G401 (cell line): ENCODE measurements around the gene C6orf118. TPM values are rescaled to one million over a fixed set of nuclear protein-coding genes. Genes with fewer than 3 reads are reported as not detected.

Experiments used
- DNase-seq: peaks from one replicate; pipeline ENCODE4 v3.0.0-alpha.2; 2015; ENCODE audit warnings: low spot score
- in situ Hi-C: cut with HindIII; loops from 2 replicates; pipeline ENCODE4 v1.10.0; 2016; ENCODE audit warnings: low sequenced_read_pairs, mixed read lengths
- total RNA-seq: library from RNA; depleted of rRNA; stranded (reverse); fragments of >200 nt; shearing (Covaris generic); gene quantifications from 2 replicates; pipeline ENCODE4 v1.2.3, GENCODE V29; 2014; rRNA removed

Gene C6orf118
- total RNA-seq: not detected in 2 replicates

DNA sequence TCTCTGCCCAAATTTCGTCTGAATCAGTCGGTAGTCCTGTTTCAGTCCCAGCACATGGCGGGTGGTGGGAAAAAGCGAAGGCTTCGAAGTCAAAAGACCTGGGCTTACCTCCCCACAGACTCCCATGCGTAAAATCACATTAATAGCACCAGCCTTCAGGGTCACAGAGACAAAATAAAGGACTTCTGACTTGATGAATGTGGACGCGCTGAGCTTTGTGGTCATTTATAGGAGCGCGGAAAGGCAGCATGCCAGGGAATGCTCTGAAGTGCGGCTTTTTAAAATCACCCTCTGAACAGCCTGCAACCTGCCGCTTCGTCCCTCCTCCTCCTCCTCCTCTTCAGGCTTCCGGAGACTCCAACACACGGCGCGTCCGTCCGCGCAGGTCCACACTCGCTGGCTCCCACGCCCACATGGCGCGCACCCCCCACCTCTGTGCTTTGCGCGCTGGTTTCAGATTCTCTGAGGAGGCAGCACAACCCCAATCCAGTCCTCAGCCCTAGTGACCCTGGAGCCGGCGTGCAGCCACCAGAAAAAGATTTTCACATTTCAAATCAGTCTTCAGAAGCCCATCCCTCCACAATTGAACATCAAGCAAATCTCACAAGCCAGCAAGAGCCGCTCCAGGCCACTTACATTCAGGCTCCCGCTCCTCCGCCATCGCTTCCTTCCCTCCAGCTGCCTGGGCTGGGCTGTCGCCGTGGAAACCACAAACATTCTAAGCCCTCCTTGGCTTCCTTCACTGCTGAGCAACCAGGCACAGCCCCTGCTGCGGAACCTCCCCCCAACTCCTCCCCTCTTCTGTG, at the start of gene C6orf118:
Gene C6orf118, minus strand, starts transcription at position 680 of the 806 bp plus-strand sequence. Its CDS starts 19 bp downstream, at position 661.
- DNase-seq: peak; percentile 40
- in situ Hi-C loops: no loop called here

DNA sequence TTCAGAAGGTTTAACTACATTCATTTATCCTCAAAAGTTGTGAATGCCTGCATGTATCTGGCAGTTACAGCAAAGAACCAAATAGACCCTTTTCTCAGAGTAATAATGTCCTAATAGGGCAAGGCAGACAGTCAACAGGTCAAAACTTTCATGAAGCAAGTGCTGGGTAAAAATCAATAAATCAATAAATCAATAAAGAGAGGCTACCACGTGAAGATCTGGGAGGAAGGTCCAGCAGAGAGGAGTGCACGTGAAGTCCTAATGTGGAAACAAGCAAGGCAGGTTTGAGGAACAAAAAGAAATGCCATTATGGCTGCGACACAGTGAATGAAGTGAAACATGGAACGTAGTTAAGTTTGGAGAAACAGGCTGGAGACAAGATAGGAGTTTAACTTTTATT, 36.3 kb upstream of the C6orf118 start:
- in situ Hi-C loops: no loop called here
- no peak for DNase-seq

- in situ Hi-C loops: no loop called here
- no peak for DNase-seq
These were observed 31.1 kb upstream of the C6orf118 start for GRCh38 chr6:165340532-165340931.

DNA sequence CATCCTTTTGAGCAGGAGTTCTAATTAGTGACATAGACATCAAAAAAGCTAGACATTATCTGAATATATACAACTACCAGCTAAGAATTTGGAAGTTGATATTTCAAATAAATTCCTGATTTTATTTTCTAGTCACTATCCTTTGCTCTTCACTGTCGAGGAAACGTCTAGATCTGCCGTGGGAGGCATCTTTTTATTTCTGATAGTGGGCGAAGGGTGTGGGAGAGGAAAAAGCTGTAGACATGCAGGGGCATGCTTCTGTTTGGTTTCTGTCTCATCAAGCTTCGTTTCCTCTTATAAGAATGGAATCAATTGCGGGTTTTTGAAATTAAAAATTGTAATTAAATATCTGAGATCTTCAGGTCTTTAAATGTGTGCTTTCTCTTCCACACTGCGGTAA, 16.2 kb upstream of the C6orf118 start:
- in situ Hi-C loops: no loop called here
- DNase-seq: no peak

GRCh38 chr6:165321555-165322145, 12.2 kb upstream of the C6orf118 start:
- in situ Hi-C loops: no loop called here
- no peak for DNase-seq

GRCh38 chr6:165321150-165321549, 11.7 kb upstream of the C6orf118 start:
- DNase-seq: no peak
- in situ Hi-C loops: no loop called here

DNA sequence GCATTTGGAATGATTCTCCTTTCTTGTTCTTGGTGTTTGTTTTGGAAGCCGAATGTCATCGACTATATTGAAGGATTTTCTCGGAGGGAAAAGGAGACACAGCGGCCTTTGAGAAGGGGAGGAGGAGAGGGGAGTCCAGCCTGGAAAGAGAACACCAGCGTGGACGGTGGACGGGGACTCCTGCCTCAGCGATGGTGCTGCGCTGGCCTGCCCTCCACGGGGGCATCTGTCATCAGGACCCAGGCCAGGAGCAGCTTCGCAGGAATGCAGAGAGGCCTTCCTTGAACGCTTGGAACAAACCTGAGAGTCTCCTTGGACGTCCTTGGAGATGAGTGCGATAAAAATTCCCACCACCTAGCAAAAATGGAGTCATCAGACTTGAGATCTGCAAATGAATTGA, 8.3 kb upstream of the C6orf118 start:
- in situ Hi-C loops: no loop called here
- no peak for DNase-seq

- in situ Hi-C loops: no loop called here
- no peak for DNase-seq
These were observed 2.5 kb downstream of the C6orf118 start for GRCh38 chr6:165306955-165307354.

DNA sequence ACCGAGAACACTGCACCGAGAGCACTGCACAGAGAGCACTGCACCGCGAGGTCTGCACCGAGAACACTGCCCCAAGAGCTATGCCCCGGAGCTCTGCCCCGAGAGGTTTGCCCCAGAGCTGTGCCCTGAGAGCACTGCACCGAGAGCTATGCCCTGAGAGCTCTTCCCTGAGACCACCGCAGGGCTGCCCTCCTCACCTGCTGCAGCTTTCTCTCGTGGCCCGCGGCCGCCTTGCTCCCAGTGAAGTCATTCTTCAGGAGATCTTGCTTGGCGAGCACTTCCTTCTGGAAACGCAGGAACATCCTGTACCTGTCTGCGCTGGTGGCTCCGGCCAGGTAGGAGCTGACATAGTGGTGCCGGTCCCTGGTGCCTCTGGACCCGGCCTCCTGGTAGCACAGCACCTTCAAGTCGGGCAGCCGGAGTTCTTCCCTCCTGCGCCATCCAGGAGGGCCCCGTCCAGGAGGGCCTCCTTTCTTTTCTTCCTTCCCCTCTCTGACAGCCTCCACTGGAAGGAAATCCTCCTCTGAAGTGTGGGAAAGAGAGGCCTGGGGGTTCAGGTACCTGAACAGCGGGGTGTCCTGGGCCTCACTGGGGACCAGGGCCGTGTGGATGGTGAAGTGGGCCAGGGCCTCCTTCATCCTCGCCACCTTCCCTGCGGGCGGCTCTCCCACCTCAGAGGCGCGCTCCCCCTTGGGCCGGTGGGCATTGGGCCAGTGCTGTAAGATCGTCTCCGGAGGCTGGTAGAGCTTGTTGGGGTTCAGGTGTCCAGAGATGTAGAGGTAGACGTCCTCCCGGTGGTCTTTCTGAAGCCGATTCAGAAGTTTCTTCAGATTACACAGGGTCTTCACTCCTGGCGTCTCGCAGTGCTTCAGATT, 7.8 kb downstream of the C6orf118 start:
- in situ Hi-C loops: no loop called here
- no peak for DNase-seq

GRCh38 chr6:165300422-165300936, 8.9 kb downstream of the C6orf118 start:
- in situ Hi-C loops: no loop called here
- DNase-seq: no peak

DNA sequence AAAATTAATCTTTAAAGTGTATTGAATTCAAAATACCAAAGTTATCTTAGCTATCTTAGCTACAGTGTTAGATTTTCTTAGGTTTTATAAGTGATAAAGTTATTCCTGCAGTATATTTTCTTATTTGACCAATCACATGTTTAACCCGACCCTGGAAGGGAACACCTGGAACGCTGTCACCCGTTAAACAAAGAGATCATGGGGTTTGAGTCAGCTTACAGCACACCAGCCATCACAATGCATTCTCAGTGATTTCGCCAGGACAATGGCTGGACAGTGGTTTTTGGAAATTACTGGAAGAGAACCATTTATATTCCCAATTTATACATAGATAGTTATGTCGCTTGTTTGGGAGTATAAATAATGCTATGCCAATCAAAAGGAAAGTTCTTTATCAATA, 10.5 kb downstream of the C6orf118 start:
- in situ Hi-C loops: no loop called here

DNA sequence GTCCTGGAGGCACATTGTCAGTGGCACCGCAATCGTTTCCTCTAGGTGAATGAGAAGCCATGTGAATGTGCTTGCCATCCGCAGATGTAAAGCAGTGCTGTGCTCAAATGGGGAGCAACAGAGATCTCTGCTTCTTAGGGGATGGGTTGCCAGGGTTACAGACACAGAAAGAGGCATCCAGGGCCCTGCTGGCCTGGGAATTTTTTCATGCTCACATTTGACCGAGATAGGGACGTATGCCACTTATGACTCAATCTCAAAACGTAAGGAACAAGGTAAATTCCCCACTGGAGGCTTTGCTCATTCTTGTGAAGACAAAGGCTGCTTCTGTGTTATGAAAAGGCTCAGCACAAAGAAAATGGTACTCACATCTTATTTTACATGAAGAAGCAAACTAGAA, 11.0 kb downstream of the C6orf118 start:
- in situ Hi-C loops: no loop called here
- DNase-seq: no peak

More for the DNA sequence above, 10.5 kb downstream of the C6orf118 start:
- DNase-seq: no peak

DNA sequence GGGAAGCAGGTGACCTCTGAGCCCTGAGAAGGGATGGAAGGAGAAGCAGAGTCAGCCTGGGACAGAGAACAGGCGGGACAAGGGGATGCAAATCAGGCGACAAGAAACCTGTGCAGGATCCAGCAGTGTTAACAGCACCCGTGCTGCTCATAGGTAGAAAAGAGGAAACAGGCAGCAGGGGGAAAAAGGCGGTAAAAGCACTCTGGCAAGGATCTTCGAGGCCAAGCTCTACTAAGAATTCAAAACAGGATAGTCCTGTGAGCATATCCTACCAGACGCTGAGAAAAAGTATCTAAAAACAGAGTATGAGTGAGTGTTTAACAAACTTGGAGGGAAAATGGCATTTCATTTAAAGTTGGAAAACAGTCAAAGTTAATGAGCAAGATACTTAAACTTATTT, 16.7 kb downstream of the C6orf118 start:
- no peak for DNase-seq
- in situ Hi-C loops: no loop called here

- peak; percentile 81 for DNase-seq
- in situ Hi-C loops: no loop called here
These were observed 34.8 kb downstream of the C6orf118 start for GRCh38 chr6:165274611-165275010.

DNA sequence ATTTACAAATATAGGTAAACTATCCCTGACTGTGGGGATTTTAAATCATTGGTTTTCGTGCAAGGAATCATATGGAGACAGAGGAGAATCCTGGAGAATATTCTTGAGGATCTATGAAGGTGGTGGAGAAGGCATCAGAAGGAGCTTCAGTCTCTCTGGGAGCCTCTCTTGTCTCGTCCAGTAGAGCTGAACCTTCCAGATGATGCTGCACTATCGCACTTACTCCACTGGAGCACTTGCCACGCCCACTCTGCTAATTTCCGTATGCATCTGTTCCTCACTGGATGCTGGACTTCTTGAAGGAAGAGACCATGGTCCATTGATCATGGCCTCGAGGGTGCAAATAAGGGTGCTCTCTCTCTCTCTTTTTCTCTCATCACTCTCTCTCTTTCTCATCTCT, 36.8 kb downstream of the C6orf118 start:
- DNase-seq: no peak
- in situ Hi-C loops: no loop called here

DNA sequence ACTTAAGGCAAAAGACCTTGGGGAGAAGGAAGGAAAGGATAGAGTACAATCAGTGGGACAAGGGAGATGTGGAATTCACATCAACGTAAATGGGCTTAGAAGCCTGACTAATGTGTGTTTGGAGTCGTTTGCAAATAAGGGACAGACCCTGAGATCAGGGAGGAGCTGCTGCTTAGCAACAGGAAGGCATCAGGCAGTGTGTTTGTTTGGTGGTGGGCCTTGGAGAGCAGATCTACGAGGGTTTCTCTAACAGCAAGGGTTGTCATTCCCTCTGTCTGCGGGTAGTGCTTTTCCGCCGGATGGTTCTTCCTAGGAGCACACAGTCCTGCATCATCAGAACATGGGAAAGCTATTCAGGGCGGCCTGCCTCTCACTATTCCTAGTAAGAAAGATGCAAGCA, 40.4 kb downstream of the C6orf118 start:
- no peak for DNase-seq
- in situ Hi-C loops: no loop called here

- in situ Hi-C loops: no loop called here
- DNase-seq: no peak
These were observed 42.8 kb downstream of the C6orf118 start for GRCh38 chr6:165266621-165267020.

DNA sequence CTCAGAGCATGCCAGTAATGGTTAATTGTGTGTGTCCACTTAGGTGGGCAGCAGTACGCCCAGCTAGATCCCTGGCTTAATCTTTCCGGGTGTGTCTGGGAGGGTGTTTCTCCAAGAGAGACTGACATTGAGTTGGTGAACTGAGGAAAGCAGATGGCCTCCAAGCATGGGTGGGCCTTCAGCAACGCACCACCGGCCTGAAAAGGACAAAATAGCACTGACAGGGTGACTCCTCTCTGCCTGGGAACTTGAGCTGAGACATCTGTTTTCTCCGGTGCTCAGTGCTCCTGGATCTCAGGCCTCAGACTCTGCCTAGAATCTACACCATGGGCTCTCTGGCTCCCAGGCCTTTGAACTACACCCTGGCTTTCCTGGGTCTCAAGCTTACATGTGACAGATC, 43.2 kb downstream of the C6orf118 start:
- in situ Hi-C loops: no loop called here
- DNase-seq: no peak

DNA sequence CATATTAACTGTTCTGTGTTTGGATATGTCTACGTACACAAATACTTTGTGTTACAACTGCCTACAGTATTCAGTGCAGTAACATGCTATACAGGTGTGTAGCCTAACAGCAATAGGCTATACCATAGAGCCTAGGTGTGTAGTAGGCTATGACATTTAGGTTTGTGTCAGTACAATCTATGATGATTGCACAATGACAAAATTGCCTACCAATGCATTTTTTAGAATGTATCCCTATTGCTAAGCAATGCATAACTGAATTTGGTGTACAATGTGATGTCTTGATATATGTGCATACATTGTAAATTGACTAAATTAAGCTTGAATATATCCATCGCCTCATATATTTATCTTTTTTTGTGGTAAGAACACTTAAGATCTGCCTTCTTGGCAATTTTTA, 48.9 kb downstream of the C6orf118 start:
- in situ Hi-C loops: no loop called here
- no peak for DNase-seq

DNA sequence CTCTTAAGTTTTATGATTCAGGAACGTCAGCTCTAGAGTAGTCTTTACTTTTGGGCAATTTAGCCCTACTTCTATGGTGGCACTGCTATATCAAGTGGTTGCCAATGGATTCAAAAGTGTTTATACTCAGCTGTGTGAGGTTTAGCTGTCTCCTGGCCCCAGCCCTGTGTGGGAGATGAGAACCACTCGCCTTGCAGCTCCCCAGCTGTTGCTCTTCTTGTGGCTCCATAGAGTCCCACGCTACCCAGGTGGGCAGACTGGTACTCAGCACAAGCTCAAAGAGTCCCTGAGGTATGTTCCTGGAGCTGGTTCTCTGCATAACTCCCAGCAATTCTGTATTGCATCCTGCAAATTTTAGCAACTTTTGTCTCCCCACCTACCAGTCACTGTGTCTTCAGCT, 59.6 kb downstream of the C6orf118 start:
- no peak for DNase-seq
- in situ Hi-C loops: no loop called here
